ENCODE results near the gene SHROOM3. TPM values are rescaled to one million over a fixed set of nuclear protein-coding genes. Genes with fewer than 3 reads are reported as not detected.
A peak's percentile ranks its signal among the peaks of the same experiment; 100 is the strongest.

SHROOM3 gene
- total RNA-seq, 1 experiment from 2014 or later, result 27.6 TPM

DNA sequence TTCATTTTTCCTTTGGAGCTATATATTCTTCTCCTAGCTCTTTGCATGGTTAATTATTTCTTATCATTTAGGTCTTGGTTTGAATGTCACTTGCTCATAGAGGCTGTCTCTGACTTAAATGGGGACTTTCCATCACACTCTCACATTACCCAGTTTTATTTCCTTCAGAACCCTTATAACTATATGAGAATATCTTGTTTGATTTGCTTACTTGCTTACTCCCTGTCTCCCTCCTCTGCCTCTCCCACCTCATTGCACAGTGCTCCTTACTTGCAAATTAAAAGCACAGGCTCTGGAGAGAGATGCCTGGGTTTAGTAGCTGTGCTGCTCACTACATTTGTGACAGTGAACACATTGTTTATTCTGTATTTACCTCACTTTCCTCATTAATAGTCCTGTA is 288.3 kb downstream of the SHROOM3 start:
- Histone ChIP-seq H3K23me2 (ENCODE audit: insufficient read length, low read depth, low read length, poor library complexity, severe bottlenecking) (no peaks in the 10 kb centered on the region), H3K9me3 (ENCODE audit: control insufficient read depth, low read depth, low read length) (no peaks in the 10 kb centered on the region), H3K4ac (ENCODE audit: low read depth, low read length) (no peak overlapping the region), H3K56ac (ENCODE audit: insufficient read length, low read depth, low read length) (no peak overlapping the region), H3K79me1 (ENCODE audit: insufficient read depth, low read depth, low read length, poor library complexity, severe bottlenecking) (peaks cover 5% of the 10 kb centered on the region), H3T11ph (ENCODE audit: low read length) (no peak overlapping the region), H2AK5ac (ENCODE audit: insufficient read length, low read length) (no peak overlapping the region), H2BK20ac (ENCODE audit: low read depth, low read length, poor library complexity, severe bottlenecking) (no peak overlapping the region), H2BK12ac (ENCODE audit: insufficient read length, low read depth, low read length) (no peak overlapping the region), H3K27ac (ENCODE audit: insufficient read length, low read depth, low read length) (no peak overlapping the region), H3K9ac (ENCODE audit: extremely low read depth, insufficient read length, low read length) (no peak overlapping the region), H4K8ac (replicated peaks; ENCODE audit: insufficient read length, low read depth, low read length) (no peak overlapping the region), H3K27me3 (ENCODE audit: insufficient read depth, low read length) (no peaks in the 10 kb centered on the region), H2BK5ac (ENCODE audit: insufficient read length, low read length) (no peak overlapping the region), H4K5ac (ENCODE audit: insufficient read length, low read depth, low read length) (no peak overlapping the region), H3K79me2 (ENCODE audit: insufficient read depth, low read length) (peaks cover 5% of the 10 kb centered on the region; the same call in 1 of the 2 replicates), H3K4me1 (ENCODE audit: insufficient read depth, low read length) (peaks cover 14% of the 10 kb centered on the region; the same call in 1 of the 2 replicates), H4K20me1 (ENCODE audit: control insufficient read depth, insufficient read depth, insufficient read length) (no peaks in the 10 kb centered on the region), H2BK15ac (ENCODE audit: low read depth, low read length) (no peak overlapping the region), H3K18ac (ENCODE audit: insufficient read length, low read depth, low read length) (no peak overlapping the region), H4K91ac (ENCODE audit: insufficient read length, low read depth, low read length) (no peak overlapping the region), H3K23ac (ENCODE audit: insufficient read length, low read depth, low read length) (no peak overlapping the region), H3K14ac (ENCODE audit: insufficient read depth, low read length) (no peak overlapping the region), H3K4me2 (ENCODE audit: insufficient read depth, insufficient read length, low read length) (no peak overlapping the region), H2BK120ac (ENCODE audit: low read depth, low read length, poor library complexity, severe bottlenecking) (no peak overlapping the region), H2AFZ (ENCODE audit: low read length) (no peak overlapping the region)
- TF ChIP-seq, protein P1, sequence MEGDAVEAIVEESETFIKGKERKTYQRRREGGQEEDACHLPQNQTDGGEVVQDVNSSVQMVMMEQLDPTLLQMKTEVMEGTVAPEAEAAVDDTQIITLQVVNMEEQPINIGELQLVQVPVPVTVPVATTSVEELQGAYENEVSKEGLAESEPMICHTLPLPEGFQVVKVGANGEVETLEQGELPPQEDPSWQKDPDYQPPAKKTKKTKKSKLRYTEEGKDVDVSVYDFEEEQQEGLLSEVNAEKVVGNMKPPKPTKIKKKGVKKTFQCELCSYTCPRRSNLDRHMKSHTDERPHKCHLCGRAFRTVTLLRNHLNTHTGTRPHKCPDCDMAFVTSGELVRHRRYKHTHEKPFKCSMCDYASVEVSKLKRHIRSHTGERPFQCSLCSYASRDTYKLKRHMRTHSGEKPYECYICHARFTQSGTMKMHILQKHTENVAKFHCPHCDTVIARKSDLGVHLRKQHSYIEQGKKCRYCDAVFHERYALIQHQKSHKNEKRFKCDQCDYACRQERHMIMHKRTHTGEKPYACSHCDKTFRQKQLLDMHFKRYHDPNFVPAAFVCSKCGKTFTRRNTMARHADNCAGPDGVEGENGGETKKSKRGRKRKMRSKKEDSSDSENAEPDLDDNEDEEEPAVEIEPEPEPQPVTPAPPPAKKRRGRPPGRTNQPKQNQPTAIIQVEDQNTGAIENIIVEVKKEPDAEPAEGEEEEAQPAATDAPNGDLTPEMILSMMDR (conservative IDR thresholded peaks at IDR 0.05), result no peak
- no peak for DNase-seq
- Mint-ChIP-seq H3K27me3 (ENCODE audit: low read depth) (no peaks in the 10 kb centered on the region), H3K9me3 (no peaks in the 10 kb centered on the region), H3K4me3 (no peak overlapping the region), H3K4me1 (peaks cover 54 to 57% of the 10 kb centered on the region in 2 experiments), H3K36me3 (ENCODE audit: insufficient read depth in 1 of 3, low read depth in 3 of 3) (peaks cover 7 to 16% (median 8%) of the 10 kb centered on the region in 3 experiments; a peak in 6 of 7 replicates), H3K27ac (peak overlapping the region; percentile 18 to 71 (median 49); a peak in 4 of 7 replicates)
